Transverse colon (tissue), 4 donors: ENCODE results near the gene RHOF. TPM values are rescaled to one million over a fixed set of nuclear protein-coding genes. Genes with fewer than 3 reads are reported as not detected.

Source experiments
- DNase-seq: peaks from one replicate; pipeline ENCODE4 v3.0.0-alpha.2; 2019
- H3K27ac ChIP-seq, 4 donors: fragments of 200-600 bp; sonication (generic); 2 replicates each; pipeline ENCODE4 v1.5.1; 2016 to 2018; ENCODE audit warnings: inconsistent platforms in 4 of 4
- H3K27me3 ChIP-seq: fragments of 200-600 bp; sonication (generic); 2 replicates; pipeline ENCODE4 v1.5.1; 2017; ENCODE audit warnings: inconsistent platforms
- H3K36me3 ChIP-seq, 4 donors: fragments of 200-600 bp; sonication (generic); 2 replicates each; pipeline ENCODE4 v1.5.1; 2017 to 2019; ENCODE audit warnings: inconsistent platforms in 4 of 4
- H3K4me1 ChIP-seq, 4 donors: fragments of 200-600 bp; sonication (generic); 2 replicates each; pipeline ENCODE4 v1.5.1; 2017 to 2020; ENCODE audit warnings: inconsistent platforms in 4 of 4
- H3K4me3 ChIP-seq, 4 donors: fragments of 200-600 bp; sonication (generic); 1 replicate in 1 of 4; 2 replicates in 3 of 4; pipeline versions ENCODE4 v1.5.1 to v1.6.1; 2017 to 2019; ENCODE audit warnings: inconsistent platforms in 4 of 4
- H3K9me3 ChIP-seq, 2 donors: fragments of 200-600 bp; sonication (generic); 2 replicates each; pipeline ENCODE4 v1.5.1; 2017 to 2019; ENCODE audit warnings: inconsistent platforms in 2 of 2
- EP300 ChIP-seq: sonication (generic); formaldehyde crosslinking; IDR thresholded peaks from one replicate; pipeline ENCODE4 v1.6.1; 2017; ENCODE audit warnings: antibody characterized with exemption, low read depth
- POLR2A ChIP-seq: fragments of 450-650 bp; IDR thresholded peaks from one replicate; pipeline ENCODE4 v1.6.1; 2016; ENCODE audit warnings: antibody characterized with exemption, mild to moderate bottlenecking, moderate library complexity
- POLR2AphosphoS5 ChIP-seq, 3 donors: sonication (generic); formaldehyde crosslinking; IDR thresholded peaks; one replicate each; pipeline ENCODE4 v1.6.1; 2016; ENCODE audit warnings: antibody characterized with exemption in 3 of 3
- WGBS, 2 donors: methylation state at CpG; one replicate each; pipeline ENCODE4 v1.1.5; 2018; ENCODE audit warnings: low coverage in 1 of 2; 5-methylcytosine and 5-hydroxymethylcytosine counted together
- in situ Hi-C, 4 donors: fragments of 200-750 bp; cut with MboI; loops; one replicate each; pipeline versions ENCODE4 v1.15.0 to v1.15.1; 2017; ENCODE audit warnings: low sequenced_read_pairs in 3 of 4, low pct_ligation_motif_present in 1 of 4, low pct_unique_long_range_greater_than_20kb in 1 of 4
- intact Hi-C: fragments of 100-400 bp; cut with DNase I; formaldehyde crosslinking; loops from one replicate; pipeline ENCODE4 v1.15.1; 2023; ENCODE audit warnings: low total_unique reads
- total RNA-seq, 4 donors: library from RNA; depleted of rRNA; stranded (reverse); fragments of >200 nt; gene quantifications; one replicate each; pipeline ENCODE4 v1.1.0, GENCODE V29; 2016
- TF ChIP-seq, protein P1 (sequence below), 5 experiments: fragments of 200-600 bp in 3 of 5; fragments of 450-650 bp in 2 of 5; sonication (generic) in 3 of 5; IDR thresholded peaks; 1 replicate in 2 of 5; 2 replicates in 3 of 5; pipeline ENCODE4 v1.5.1; 2016 to 2017; ENCODE audit warnings: antibody characterized with exemption in 5 of 5, inconsistent platforms in 3 of 5, mild to moderate bottlenecking in 2 of 5, moderate library complexity in 1 of 5

The RHOF gene
- total RNA-seq, 4 donors from 2014 or later, result 14.9 to 251 (median 150) TPM

DNA sequence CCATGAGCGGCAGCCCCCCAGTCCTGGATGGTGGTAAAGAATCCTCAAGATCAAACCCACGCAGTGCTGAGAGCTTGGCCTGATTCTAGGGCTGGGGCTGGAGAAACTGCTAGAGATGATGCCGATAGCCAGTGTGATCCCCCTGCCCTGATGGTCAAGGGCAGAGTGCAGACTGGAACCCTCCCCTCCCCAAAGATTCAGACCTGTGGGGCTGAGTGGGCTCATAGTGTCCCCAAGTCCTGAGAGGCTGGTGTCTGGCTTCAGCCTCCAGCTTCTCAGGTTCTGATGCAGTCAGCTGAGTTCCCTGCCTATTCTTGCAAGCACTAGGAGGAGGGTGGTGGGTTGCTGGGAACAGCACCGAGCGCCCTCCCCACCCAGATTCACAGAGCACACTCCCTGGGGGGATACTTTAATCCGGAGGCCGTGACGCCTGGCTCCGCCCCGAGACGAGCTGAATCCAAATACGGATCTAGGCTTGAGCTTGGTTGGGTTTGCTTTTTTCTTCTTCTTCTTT, 11.9 kb downstream of the RHOF start:
- intact Hi-C loops, result no loop called here
- no peak for DNase-seq
- no peak overlapping the region for H3K4me3 ChIP-seq
- 30 to 50% methylated on average over 6 to 12 of the region's 12 CpGs for WGBS, 2 donors
- H3K36me3 ChIP-seq, result no peaks in the 10 kb centered on the region
- H3K27ac ChIP-seq, result peak overlapping the region; percentile 25 to 64 (median 44)
- TF ChIP-seq EP300 (no peak), POLR2A (no peak), POLR2AphosphoS5 (IDR thresholded peaks at IDR 0.05) (no peak)
- TF ChIP-seq, protein P1, sequence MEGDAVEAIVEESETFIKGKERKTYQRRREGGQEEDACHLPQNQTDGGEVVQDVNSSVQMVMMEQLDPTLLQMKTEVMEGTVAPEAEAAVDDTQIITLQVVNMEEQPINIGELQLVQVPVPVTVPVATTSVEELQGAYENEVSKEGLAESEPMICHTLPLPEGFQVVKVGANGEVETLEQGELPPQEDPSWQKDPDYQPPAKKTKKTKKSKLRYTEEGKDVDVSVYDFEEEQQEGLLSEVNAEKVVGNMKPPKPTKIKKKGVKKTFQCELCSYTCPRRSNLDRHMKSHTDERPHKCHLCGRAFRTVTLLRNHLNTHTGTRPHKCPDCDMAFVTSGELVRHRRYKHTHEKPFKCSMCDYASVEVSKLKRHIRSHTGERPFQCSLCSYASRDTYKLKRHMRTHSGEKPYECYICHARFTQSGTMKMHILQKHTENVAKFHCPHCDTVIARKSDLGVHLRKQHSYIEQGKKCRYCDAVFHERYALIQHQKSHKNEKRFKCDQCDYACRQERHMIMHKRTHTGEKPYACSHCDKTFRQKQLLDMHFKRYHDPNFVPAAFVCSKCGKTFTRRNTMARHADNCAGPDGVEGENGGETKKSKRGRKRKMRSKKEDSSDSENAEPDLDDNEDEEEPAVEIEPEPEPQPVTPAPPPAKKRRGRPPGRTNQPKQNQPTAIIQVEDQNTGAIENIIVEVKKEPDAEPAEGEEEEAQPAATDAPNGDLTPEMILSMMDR (IDR thresholded peaks at IDR 0.05), result no peak
- peaks cover 5 to 36% (median 9%) of the 10 kb centered on the region in 4 donors for H3K4me1 ChIP-seq
- in situ Hi-C loops, result no loop called here
- no peaks in the 10 kb centered on the region for H3K27me3 ChIP-seq
- no peaks in the 10 kb centered on the region for H3K9me3 ChIP-seq

DNA sequence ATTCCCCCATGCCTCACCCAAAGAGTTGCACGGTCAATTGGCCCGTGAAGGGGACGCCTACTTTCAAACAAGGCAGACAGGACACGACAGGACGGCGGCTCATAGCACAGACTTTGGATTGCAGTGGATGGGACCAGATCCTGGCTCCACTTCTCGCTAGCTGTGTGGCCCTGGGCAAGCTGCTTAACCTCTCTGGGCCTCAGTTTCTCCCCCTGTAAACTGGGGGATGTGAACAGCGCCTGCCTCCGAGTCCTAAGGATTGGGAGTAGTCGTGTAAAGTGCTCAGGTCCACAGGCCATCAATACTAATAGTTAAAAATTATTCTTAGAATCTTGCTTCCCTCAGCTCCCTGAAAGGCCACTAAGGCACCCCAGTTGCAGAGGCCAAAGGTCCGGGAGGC, 13.1 kb downstream of the RHOF start:
- H3K27ac ChIP-seq, result no peak overlapping the region
- in situ Hi-C loops, result no loop called here
- peaks cover 6 to 37% (median 11%) of the 10 kb centered on the region in 4 donors for H3K4me1 ChIP-seq

DNA sequence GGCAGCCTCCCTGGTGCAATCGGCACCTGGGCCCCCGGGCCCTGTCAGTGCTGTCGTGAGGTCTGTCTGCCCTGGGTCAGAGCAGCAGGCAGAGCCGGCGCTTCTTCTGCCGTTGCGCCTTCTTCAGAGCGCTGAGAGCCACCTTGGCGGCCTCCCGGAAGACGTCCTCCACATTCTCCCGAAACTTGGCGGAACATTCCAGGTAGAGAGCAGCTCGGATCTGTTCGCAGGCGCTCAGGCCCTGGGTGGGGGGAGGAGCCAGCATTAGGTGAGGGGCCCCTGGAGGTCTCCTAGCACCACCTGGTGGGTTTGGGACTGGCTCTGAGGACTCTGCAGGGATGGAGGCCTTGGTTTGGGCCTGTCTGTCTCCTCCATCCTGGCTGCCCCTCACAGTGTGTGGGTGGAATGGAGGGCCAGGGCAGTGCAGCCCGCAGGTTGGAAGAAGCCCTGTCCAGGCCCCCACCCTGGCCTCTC, 14.0 kb downstream of the RHOF start:
- intact Hi-C loops, result no loop called here
- no peak for DNase-seq
- H3K4me3 ChIP-seq, result no peak overlapping the region
- in situ Hi-C loops, result loop anchor here in 1 of 4 donors (10.0 kb wide), 1 partner anchor 75 kb away; no protein-coding TSS in a partner anchor
- WGBS, 2 donors, result 96% methylated on average over 17 of the region's 17 CpGs; no CpG with 5 or more reads in 1 of the 2 donors
- no peaks in the 10 kb centered on the region for H3K9me3 ChIP-seq
- no peaks in the 10 kb centered on the region for H3K27me3 ChIP-seq
- H3K36me3 ChIP-seq, result no peaks in the 10 kb centered on the region
- TF ChIP-seq EP300, result no peak
- no peak for TF ChIP-seq POLR2A
- TF ChIP-seq POLR2AphosphoS5 (IDR thresholded peaks at IDR 0.05), result no peak
- TF ChIP-seq, protein P1 (IDR thresholded peaks at IDR 0.05), result no peak
- peaks cover 0 to 30% (median 11%) of the 10 kb centered on the region in 4 donors for H3K4me1 ChIP-seq
- no peak overlapping the region for H3K27ac ChIP-seq

More for the DNA sequence above, 13.1 kb downstream of the RHOF start:
- no peak overlapping the region for H3K4me3 ChIP-seq
- 95 to 100% methylated on average over 2 to 10 of the region's 11 CpGs for WGBS, 2 donors
- no peak for DNase-seq
- intact Hi-C loops, result no loop called here
- H3K36me3 ChIP-seq, result no peaks in the 10 kb centered on the region
- no peaks in the 10 kb centered on the region for H3K9me3 ChIP-seq
- no peaks in the 10 kb centered on the region for H3K27me3 ChIP-seq
- TF ChIP-seq POLR2AphosphoS5 (IDR thresholded peaks at IDR 0.05) (no peak), POLR2A (no peak), EP300 (no peak)
- TF ChIP-seq, protein P1 (IDR thresholded peaks at IDR 0.05), result no peak

DNA sequence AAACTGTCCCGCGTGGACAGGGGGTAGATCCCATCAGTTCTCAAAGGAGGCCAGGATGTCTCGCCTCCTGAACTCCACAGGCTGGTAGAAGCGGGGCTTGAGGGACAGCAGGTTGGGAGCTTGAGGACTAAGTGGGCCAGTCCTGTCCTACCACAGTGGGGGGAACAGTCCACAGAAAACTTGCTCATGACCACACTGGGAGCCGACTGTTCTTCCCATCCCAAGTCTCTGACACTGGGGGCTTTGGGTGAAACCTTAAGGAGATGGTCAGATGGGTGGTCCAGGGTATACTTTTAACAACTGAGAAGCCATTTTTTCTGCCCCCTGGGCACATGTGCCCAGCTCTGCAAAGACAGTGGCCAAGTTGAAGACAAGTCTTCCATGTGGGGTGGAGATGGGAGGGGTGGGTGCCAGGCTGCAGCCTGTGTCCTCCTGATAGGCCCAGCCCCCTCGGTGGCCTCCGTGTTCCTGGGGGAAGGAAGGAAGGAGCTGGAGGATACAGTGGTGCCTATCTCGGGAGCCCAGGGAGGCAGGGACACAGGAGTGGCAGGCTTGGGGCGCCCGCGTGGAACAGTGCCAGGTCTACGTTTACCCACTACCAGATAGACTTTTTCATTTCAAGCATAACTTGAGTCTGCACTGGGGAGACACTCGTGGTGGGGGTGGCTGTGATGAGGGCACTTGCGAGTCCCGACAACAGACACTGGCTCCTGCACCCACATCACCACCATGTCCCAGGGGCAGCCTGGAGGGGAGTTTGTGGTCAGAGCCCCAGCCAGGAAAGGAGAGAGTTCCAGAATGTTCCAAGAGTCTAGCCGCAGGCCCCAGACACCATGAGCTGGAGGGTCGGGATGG, 14.7 kb downstream of the RHOF start:
- Histone ChIP-seq H3K27ac (no peak overlapping the region), H3K9me3 (no peaks in the 10 kb centered on the region), H3K36me3 (no peaks in the 10 kb centered on the region), H3K4me3 (no peak overlapping the region), H3K4me1 (peaks cover 0 to 25% (median 11%) of the 10 kb centered on the region in 4 donors), H3K27me3 (no peaks in the 10 kb centered on the region)
- 81 to 92% methylated on average over 2 to 15 of the region's 17 CpGs for WGBS, 2 donors
- in situ Hi-C loops (loop anchor here in 1 of 4 donors (10.0 kb wide), 1 partner anchor 74 kb away; no protein-coding TSS in a partner anchor), intact Hi-C loops (no loop called here)
- TF ChIP-seq POLR2A (no peak), POLR2AphosphoS5 (IDR thresholded peaks at IDR 0.05) (no peak), EP300 (no peak)
- TF ChIP-seq, protein P1 (IDR thresholded peaks at IDR 0.05), result no peak
- DNase-seq, result no peak
